GM18498 (cell line): ENCODE data around the gene ZSWIM1.
"Not testable (repeated sequence)": the region's sequence is repeated elsewhere in the genome, so short reads cannot be mapped to it uniquely, and the experiment has no call there.

Experiments used
- ATAC-seq: cut with Tn5 transposase; IDR thresholded peaks from one replicate; pipeline ENCODE4 v1.9.1; 2021; ENCODE audit warnings: mild to moderate bottlenecking, moderate library complexity; ENCODE audit not compliant: unreplicated experiment

ZSWIM1 gene

DNA sequence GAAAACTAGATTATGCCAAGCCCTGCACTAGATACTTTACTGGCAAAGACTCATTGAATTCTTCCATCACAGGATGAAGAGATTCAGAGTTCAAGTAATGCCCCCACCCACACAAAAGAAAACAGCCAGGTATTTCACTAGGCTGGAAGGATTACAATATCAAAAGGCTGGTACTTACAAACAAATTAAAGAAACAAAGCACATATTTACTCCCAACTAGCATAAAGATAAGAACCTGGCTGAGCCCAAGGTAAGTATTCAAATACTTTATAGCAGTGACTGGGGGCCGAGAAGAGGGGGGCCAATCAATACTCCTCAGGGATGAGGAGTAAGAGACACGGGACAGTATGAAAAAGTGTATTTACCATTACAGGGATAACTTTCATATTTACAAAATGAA is 27.5 kb upstream of the ZSWIM1 start:
- no peak for ATAC-seq

DNA sequence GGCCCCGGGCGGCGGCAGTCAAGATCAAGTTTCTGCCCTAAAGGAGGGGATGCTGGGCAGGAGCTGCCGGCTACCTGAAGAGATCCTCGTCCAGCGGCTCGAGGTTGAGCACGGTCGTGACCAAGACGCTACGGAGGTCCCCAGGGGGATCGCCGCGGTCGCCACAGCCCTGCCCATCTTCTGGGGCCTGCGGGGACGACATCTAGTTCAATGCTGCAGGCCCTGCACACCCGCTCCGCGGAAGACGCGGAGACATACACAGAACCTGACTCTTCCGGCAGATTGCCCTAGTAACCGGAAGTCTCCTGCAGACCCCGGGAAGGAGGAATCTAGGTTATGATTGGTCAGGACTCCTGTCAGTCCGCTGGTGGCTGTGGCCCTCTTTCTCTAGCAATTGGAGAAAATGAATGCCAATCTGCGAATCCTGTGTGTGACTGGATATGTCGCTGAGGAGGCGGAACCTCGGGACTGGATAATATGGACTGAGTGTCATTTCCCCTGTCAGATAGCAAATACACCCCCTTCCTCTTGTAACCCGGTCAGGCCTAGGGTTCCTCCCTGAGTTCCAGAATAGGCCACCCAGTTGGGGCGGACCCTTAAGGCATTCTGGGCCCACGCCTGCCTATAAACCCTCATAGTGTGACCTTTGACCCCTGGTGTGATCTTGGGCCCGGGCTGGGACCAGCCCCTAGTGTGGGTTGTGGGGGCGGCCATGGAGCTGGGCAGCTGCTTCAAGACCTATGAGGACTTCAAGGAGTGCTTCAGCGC is 23.7 kb upstream of the ZSWIM1 start, which contains the start of the genes ACOT8 and ZSWIM3:
ACOT8 (minus strand) TSS at position 279 of the 768 bp plus-strand sequence; CDS start at position 202, 77 bp downstream.
ZSWIM3 (plus strand) TSS at position 501 of the 768 bp plus-strand sequence; CDS start at position 713, 212 bp downstream.
- ATAC-seq: peak; percentile 96

DNA sequence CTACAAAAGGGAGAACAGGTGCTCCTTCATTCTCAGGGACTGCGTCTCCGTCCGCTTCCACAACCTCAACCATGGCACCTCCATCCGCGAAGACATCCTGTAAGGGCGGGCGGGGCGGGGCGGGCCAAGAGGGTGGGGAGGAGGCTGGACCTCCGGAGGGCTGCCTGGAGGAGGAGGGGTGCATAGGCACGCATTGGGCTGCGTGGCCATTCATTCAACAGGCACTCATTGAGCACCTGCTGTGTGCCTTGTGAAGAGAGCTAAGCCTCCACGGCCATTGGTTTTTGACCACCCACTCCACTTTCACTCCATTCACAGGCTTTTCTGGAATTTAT is 23.2 kb upstream of the ZSWIM1 start:
- ATAC-seq: peak; percentile 25

DNA sequence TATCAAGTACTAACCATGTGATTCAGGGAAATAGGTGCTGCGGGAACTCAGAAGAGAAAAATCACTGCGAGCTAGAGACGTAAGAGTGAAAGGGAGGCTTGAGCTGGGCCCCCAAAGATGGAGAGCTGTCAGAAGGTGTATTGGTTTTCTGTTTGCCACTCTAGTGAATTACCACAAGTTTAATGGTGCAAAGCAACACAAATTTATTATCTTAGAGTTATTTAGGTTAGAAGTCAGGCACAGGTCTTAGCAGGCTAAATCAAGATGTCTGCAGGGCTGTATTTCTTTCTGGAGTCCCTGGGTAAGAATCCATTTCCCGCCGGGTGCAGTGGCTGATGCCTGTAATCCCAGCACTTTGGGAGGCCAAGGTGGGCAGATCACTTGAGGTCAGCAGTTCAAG is 21.1 kb upstream of the ZSWIM1 start:
- ATAC-seq: no peak

DNA sequence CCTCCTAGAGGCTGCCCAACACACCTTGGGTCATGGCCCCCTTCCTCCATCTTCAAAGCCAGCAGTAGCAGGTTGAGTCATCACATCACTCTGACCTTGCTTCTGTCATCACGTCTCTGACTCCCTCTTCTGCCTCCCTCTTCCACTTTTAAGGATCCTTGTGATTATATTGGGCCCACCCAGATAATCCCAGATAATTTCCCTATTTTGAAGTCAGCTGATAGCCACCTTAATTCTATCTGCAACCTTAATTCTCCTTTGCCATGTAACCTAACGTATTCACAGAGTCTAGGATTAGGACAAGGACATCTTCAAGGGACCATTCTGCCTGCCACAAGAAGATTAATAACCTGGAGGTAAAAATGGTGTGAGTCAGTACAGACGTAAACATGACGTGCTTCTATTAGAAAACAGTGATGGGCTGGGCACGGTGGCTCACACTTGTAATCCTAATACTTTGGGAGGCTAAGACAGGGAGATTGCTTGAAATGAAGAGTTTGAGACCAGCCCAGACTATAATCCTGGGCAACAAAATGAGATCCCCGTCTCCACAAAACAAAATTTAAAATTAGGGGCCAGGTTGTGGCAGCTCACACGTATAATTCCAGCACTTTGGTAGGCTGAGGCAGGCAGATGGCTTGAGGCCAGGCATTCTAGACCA is 20.3 kb upstream of the ZSWIM1 start:
- no peak for ATAC-seq

DNA sequence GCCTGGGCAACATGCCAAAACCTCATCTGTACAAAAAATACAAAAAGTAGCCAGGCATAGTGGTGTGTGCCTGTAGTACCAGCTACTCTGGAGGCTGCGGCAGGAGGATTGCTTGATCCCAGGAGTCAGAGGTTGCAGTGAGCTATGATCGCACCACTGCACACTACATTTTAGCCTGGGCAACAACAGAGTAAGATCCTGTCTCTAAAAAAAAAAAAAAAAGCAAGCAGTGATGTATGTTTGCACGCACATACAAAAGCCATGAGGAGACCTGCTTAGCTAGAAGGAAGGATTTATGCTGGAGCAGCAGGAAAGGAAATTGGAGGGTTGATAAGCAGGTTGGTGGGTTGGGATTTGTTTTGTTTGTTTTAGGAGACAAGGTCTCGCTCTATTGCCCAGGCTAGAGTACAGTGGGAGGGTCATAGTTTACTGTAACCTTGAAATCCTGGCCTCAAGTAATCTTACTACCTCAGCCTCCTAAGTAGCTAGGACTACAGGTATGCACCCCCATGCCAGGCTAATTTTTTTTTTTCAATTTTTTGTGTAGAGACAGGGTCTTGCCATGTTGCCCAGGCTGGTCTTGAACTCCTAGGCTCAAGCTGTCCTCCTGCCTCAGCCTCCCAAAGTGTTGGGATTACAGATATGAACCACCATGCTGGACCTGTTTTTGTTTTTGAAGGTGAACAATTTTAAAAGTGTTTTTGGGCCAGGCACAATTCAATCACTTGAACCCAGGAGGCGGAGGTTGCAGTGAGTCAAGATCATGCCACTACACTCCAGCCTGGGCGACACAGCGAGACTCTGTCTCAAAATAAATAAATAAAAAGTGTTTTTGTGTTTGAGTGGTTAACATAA is 19.6 kb upstream of the ZSWIM1 start:
- ATAC-seq: no peak

DNA sequence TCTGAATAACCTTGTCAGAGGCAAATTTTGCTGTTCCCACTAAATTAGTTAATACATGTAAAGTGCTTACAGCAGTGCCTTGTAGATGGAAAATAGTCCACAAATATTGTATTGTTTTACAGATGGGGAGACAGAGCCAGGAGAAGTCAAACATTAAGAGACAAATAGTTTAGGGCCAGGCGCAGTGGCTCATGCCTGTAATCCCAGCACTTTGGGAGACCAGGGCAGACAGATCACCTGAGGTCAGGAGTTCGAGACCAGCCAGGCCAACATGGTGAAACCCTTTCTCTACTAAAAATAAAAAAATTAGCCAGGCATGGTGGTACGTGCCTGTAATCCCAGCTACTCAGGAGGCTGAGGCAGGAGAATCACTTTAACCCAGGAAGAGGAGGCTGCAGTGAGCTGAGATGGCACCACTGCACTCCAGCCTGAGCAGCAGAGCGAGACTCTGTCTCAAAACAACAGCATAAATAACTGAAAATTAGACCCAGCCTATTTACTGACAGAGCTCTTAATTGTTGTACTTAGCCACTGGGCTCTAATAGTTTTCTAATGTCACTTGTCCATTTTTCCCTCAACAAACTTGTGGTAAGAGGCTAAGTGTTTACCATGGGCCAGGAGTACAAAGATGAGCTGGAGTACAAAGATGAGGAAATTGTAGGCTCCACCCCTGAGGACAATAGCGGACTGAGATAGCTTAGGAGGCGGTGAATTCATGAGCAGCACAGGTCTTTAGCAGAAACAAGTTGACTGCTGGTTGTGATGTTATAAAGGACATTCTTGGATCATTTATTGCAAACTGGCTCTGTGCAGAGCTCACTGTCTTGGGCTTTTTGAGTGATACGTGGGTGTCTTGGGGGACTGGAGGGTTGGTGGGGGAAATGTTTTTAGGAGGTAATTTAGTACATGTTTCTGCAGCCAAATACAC is 17.2 kb upstream of the ZSWIM1 start:
- no peak for ATAC-seq

DNA sequence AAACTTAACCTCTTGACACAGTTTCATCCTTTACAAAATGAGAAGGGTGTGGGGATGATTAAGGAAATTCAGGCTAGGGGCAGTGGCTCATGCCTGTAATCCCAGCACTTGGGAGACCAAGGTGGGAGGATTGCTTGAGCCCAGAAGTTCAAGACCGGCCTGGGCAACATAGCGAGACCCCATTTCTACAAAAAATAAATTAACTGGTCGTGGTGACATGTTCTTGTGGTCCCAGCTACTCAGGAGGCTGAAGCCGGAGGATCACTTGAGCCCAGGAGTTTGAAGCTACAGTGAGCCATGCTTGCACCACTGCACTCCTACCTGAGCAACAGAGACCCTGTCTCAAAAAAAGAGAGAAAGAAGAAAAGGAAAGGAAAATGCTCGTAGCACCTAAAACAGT is 14.6 kb upstream of the ZSWIM1 start:
- no peak for ATAC-seq

DNA sequence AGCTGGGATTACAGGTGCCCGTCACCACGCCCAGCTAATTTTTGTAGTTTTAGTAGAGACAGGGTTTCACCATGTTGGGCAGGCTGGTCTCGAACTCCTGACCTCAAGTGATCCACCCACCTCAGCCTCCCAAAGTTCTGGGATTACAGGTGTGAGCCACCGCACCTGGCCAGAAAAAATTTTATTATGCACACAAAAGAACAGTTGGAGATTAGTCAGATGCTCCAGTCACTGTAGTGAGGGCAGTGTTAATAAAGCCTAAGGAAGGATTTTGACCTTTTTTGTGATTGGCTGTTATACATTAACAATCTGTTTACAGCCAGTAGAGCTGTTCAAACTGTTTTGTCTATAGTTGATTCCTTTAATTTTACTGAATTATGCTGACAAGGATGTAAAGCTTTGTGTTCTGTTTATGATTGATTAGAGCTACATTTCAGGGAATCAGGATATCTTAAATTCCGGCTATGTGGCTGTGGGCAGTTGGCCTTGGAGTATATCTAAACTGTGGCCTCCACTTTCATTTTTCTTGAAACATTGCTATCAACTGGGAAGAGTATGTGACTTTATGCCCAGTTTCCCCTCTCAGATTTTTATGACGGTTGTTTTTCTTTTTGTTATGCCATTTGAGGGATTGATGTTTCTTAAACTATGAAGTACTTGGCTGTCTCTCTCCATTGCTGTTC is 13.8 kb upstream of the ZSWIM1 start:
- ATAC-seq: no peak

DNA sequence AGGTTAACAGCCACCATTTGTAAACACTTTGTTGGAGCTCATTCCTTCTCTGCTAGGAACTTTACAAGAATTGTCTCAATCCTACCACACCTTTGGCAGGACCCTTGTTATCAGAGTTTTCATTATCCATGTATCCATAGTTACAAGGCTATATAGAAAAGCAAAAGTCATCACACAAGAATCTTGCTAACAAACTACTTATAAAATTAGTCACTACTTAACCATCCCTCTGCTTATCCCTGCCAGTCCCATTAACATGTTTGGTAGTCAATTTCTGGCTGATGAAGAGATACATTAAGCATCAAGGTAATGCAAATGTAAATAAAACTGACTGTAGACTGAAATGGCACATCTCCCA is 13.2 kb upstream of the ZSWIM1 start:
- ATAC-seq: no peak

DNA sequence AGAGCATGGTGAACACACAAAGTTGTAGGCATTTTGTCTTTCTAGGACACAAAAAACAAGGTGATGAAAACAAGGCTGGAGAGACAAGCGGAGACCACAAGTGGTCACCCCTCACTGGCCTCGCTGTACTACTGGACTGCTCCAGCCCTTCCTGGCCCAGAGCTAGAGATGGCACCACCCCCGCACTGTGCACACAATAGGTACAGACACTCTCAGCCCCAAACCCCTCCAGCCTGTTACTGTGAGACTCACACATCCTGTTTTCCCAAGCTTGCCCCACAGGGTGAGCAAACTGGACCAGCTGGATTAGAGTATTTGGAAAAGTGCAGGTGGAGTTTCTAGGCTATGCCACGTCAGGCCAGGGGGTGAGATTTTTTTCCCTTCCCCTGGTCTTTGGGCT is 8.4 kb upstream of the ZSWIM1 start:
- ATAC-seq: no peak

DNA sequence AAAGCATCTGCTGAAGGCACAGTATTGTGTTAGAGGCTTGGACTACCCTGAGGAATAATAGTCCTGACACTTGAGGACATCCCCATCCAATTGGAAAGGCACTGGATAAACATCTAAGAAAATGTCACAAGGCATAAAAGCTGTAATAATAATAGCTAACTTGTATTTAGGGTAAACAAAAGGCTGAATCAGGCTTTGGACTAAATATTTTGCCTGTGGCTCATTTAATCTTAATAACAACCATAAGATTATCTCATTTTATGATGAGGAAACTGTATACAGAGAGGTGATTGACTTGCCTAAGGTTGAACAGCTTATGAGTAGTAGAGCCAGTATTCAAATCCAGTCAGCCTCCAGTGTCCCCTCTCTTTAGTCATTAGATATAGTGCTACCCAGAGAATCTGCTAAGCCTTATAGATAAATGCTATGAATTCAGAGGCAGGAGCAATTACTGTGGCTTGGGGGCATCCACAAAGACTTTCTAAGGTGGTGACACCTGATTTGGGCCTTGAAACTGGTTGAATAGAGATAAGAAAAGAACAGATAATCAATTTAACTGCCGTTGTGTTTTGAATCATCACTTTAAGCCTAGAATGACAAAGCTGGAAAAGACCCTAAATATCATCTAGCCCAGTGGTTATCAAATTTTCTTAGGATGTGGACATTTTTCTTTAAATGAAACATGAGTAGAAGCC is 7.5 kb upstream of the ZSWIM1 start:
- no peak for ATAC-seq

DNA sequence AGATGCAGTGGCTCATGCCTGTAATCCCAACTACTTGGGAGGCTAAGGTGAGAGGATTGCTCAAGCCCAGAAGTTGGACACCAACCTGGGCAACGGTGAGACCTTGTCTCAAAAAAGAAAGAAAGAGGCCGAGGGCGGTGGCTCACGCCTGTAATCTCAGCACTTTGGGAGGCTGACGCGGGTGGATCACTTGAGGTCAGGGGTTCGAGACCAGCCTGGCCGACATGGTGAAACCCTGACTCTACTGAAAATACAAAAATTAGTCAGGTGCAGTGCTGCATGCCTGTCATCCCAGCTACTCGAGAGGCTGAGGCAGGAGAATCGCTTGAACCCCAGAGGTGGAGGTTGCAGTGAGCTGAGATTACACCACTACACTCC is 6.9 kb upstream of the ZSWIM1 start:
- not testable (repeated sequence) for ATAC-seq

DNA sequence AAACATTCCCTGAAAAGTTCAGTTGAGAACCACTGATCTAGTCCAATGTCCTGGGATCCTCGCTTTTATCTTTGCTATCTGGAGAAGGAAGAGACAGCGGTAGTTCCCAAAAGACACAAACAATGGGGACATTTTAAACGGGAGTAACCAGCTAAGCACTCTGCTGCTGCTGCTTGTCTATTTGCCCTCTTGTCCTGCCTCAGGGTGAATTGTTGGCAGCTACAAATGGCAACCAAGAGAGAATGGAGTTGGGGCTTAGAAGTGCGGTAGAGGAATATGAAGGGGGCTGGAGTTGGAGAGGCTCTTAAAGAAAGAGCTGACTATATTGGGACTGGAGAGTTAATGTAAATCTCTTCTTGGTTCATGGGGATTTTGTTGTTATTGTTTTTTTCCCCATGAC is 6.5 kb upstream of the ZSWIM1 start:
- no peak for ATAC-seq

DNA sequence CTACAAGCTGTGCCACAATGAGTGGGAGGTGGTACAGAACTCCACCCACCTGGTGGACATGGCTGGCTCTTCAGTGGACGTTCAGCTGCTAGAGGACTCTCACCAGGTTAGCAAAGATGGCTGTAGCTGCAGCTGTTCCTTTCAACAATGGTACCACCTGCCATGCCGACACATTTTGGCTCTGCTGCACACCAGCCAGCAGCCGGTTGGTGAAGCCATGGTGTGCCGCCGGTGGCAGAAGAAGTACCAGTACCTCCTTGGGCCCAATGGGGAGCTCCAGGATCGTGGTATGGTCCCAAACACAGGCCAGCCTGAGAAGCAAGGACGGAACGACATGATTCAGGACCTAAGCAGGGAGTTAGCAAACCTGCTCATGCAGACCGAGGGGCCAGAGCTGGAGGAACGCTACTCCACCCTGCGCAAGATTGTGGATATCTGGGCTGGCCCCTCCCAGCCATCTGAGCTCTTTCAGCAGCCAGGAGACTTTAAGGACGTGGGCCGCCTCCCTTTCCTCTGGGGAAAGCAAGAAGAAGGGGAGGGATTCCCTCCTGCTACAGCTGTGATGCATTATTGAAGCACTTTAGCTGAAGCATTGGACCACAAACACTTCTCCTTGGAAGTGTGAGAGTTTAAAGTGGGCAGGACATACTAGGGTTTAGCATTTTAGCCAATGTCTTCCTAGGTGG is 2.8 kb upstream of the ZSWIM1 start:
- no peak for ATAC-seq

DNA sequence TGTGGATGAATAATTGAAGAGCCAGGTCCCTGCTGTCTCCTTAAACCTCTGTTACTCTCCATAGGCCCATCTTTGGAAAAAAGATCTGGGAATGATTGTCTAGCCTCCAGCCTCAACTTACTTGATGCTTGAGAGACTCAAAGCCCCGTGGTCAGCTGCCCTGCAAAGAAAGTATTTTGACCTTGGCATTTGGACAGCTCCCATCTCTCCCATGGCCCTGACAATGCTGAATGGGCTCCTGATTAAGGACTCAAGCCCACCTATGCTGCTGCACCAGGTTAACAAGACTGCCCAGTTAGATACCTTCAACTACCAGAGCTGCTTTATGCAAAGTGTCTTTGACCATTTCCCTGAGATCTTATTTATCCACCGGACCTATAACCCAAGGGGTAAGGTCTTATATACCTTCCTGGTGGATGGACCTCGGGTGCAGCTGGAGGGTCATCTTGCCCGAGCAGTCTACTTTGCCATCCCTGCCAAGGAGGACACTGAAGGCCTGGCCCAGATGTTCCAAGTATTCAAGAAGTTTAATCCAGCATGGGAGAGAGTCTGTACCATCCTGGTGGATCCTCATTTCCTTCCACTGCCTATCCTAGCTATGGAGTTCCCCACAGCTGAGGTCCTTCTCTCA is 1.6 kb downstream of the ZSWIM1 start:
- no peak for ATAC-seq

DNA sequence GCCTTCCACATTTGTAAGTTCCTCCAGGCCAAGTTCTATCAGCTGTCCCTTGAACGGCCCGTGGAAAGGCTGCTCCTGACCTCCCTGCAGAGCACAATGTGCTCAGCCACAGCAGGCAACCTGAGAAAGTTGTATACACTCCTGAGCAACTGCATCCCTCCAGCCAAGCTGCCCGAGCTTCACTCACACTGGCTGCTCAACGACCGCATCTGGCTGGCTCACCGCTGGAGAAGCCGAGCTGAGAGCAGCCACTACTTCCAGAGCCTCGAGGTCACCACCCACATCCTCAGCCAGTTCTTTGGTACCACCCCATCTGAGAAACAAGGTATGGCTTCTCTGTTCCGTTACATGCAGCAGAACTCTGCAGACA is 2.1 kb downstream of the ZSWIM1 start:
- ATAC-seq: no peak

DNA sequence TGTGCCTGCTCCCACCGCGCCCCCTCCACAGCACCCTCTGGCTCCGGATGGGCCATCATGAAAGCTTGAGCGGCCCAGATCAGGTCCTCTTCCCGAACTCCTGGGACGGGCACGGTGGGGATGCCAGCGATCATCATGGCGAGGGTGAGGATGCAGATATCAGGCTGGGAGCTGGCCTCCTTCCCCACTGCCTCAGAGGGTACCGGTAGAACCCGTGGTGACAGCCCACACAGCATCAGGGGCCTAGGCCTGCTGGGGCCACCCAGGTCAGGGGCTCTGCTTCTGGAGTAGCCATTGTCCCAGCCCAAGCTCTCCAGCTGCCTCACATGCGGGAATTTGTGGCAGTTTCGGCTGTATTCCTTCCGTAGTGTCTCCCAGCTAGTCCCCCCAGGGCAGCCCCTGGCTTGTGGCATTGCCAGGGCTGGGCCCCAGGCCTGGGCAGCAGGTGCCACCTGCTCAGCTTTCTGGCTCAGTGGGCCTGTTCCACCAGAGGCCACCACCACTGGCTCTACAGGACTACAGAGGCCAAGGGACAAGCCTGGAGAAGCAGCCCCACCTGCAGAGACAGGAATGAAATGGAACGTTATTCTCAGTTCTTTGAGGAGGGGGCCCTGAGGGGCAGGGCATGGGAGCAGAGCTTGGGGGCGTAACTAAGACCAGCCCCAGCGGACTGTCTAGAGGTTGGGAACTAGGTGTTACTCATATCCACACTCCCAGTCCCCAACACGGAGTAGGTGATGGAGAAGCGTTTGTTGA is 5.7 kb downstream of the ZSWIM1 start:
- no peak for ATAC-seq
